H9 (cell line): ENCODE measurements around the gene GRID1. TPM values are rescaled to one million over a fixed set of nuclear protein-coding genes. Genes with fewer than 3 reads are reported as not detected.

ENCODE experiments used
- DNase-seq: peaks from one replicate; pipeline ENCODE4 v3.0.0-alpha.2; 2017
- H2AFZ ChIP-seq: one replicate; pipeline ENCODE4 v1.6.1; 2013; ENCODE audit warnings: mild to moderate bottlenecking, low read length, control low read depth, moderate library complexity
- H2AK5ac ChIP-seq: 2 replicates; pipeline ENCODE4 v1.6.1; 2013; ENCODE audit warnings: low read length, control low read depth, mixed read lengths; ENCODE audit not compliant: insufficient read length
- H2BK120ac ChIP-seq: one replicate; pipeline ENCODE4 v1.6.1; 2013; ENCODE audit warnings: low read depth, mild to moderate bottlenecking, low read length, control low read depth, inconsistent platforms; ENCODE audit not compliant: poor library complexity, severe bottlenecking
- H2BK12ac ChIP-seq: 2 replicates; pipeline ENCODE4 v1.6.1; 2013; ENCODE audit warnings: low read length, control low read depth, mixed read lengths, low read depth; ENCODE audit not compliant: insufficient read length
- H2BK15ac ChIP-seq: 2 replicates; pipeline ENCODE4 v1.6.1; 2013; ENCODE audit warnings: low read depth, low read length, control low read depth
- H2BK20ac ChIP-seq: one replicate; pipeline ENCODE4 v1.6.1; 2013; ENCODE audit warnings: low read depth, mild to moderate bottlenecking, low read length, control low read depth, inconsistent platforms; ENCODE audit not compliant: poor library complexity, severe bottlenecking
- H2BK5ac ChIP-seq: 2 replicates; pipeline ENCODE4 v1.6.1; 2013; ENCODE audit warnings: low read length, control low read depth, mixed read lengths; ENCODE audit not compliant: insufficient read length
- H3K14ac ChIP-seq: 2 replicates; pipeline ENCODE4 v1.6.1; 2013; ENCODE audit warnings: low read length, control low read depth; ENCODE audit not compliant: insufficient read depth
- H3K18ac ChIP-seq: 2 replicates; pipeline ENCODE4 v1.6.1; 2013; ENCODE audit warnings: low read depth, mild to moderate bottlenecking, mixed read lengths, low read length, control low read depth; ENCODE audit not compliant: insufficient read length
- H3K23ac ChIP-seq: 2 replicates; pipeline ENCODE4 v1.6.1; 2013; ENCODE audit warnings: low read length, control low read depth, mixed read lengths, low read depth; ENCODE audit not compliant: insufficient read length
- H3K23me2 ChIP-seq: 2 replicates; pipeline ENCODE4 v1.6.1; 2013; ENCODE audit warnings: low read depth, mild to moderate bottlenecking, mixed read lengths, low read length, control low read depth; ENCODE audit not compliant: insufficient read length, poor library complexity, severe bottlenecking
- H3K27ac ChIP-seq: 2 replicates; pipeline ENCODE4 v1.5.1; 2013; ENCODE audit warnings: low read length, control low read depth, mixed read lengths, low read depth; ENCODE audit not compliant: insufficient read length
- H3K27me3 ChIP-seq: 2 replicates; pipeline ENCODE4 v1.6.1; 2013; ENCODE audit warnings: low read length, control low read depth, inconsistent platforms; ENCODE audit not compliant: insufficient read depth
- H3K4ac ChIP-seq: 2 replicates; pipeline ENCODE4 v1.6.1; 2013; ENCODE audit warnings: low read depth, mild to moderate bottlenecking, control low read depth, inconsistent platforms, low read length, moderate library complexity
- H3K4me1 ChIP-seq: 2 replicates; pipeline ENCODE4 v1.6.1; 2013; ENCODE audit warnings: low read length, control low read depth, inconsistent platforms; ENCODE audit not compliant: insufficient read depth
- H3K4me2 ChIP-seq: 2 replicates; pipeline ENCODE4 v1.6.1; 2013; ENCODE audit warnings: low read length, control low read depth, mixed read lengths; ENCODE audit not compliant: insufficient read length, insufficient read depth
- H3K56ac ChIP-seq: 2 replicates; pipeline ENCODE4 v1.6.1; 2013; ENCODE audit warnings: low read depth, mild to moderate bottlenecking, mixed read lengths, low read length, control low read depth; ENCODE audit not compliant: insufficient read length
- H3K79me1 ChIP-seq: 2 replicates; pipeline ENCODE4 v1.6.1; 2013; ENCODE audit warnings: low read depth, mild to moderate bottlenecking, moderate library complexity, low read length, control low read depth, inconsistent platforms; ENCODE audit not compliant: insufficient read depth, poor library complexity, severe bottlenecking
- H3K79me2 ChIP-seq: 2 replicates; pipeline ENCODE4 v1.6.1; 2013; ENCODE audit warnings: low read length, control low read depth, inconsistent platforms; ENCODE audit not compliant: insufficient read depth
- H3K9ac ChIP-seq: 2 replicates; pipeline ENCODE4 v1.6.1; 2013; ENCODE audit warnings: low read length, control low read depth, mixed read lengths; ENCODE audit not compliant: insufficient read length; ENCODE audit errors: extremely low read depth
- H3K9me3 ChIP-seq: one replicate; pipeline ENCODE4 v1.6.1; 2013; ENCODE audit warnings: low read depth, low read length, inconsistent platforms; ENCODE audit not compliant: control insufficient read depth
- H3T11ph ChIP-seq: one replicate; pipeline ENCODE4 v1.6.1; 2013; ENCODE audit warnings: mild to moderate bottlenecking, low read length, control low read depth, inconsistent platforms
- H4K20me1 ChIP-seq: one replicate; pipeline ENCODE4 v1.6.1; 2013; ENCODE audit not compliant: control insufficient read depth, insufficient read length, insufficient read depth
- H4K5ac ChIP-seq: 2 replicates; pipeline ENCODE4 v1.6.1; 2013; ENCODE audit warnings: low read depth, mild to moderate bottlenecking, mixed read lengths, low read length, control low read depth; ENCODE audit not compliant: insufficient read length
- H4K8ac ChIP-seq: replicated peaks from 2 replicates; pipeline ENCODE4 v1.6.1; 2013; ENCODE audit warnings: low read length, control low read depth, mixed read lengths, low read depth; ENCODE audit not compliant: insufficient read length
- H4K91ac ChIP-seq: 2 replicates; pipeline ENCODE4 v1.6.1; 2013; ENCODE audit warnings: low read depth, mild to moderate bottlenecking, moderate library complexity, mixed read lengths, low read length, control low read depth; ENCODE audit not compliant: insufficient read length
- H3K27ac Mint-ChIP-seq, 3 experiments: 2 replicates in 2 of 3; 3 replicates in 1 of 3; pipeline ENCODE4 v1.8.0; 2020 to 2021; ENCODE audit warnings: mixed read lengths in 3 of 3, mild to moderate bottlenecking in 1 of 3, moderate library complexity in 1 of 3
- H3K27me3 Mint-ChIP-seq: 2 replicates; pipeline ENCODE4 v1.8.0; 2021; ENCODE audit warnings: low read depth, mild to moderate bottlenecking, moderate library complexity, mixed read lengths
- H3K36me3 Mint-ChIP-seq, 3 experiments: 2 replicates in 2 of 3; 3 replicates in 1 of 3; pipeline ENCODE4 v1.8.0; 2020 to 2021; ENCODE audit warnings: low read depth in 3 of 3, mixed read lengths in 3 of 3; ENCODE audit not compliant: insufficient read depth in 1 of 3
- H3K4me1 Mint-ChIP-seq, 2 experiments: 2 replicates each; pipeline ENCODE4 v1.8.0; 2020; ENCODE audit warnings: mixed read lengths in 2 of 2
- H3K4me3 Mint-ChIP-seq, 2 experiments: 2 replicates in 1 of 2; 3 replicates in 1 of 2; pipeline ENCODE4 v1.8.0; 2020 to 2021; ENCODE audit warnings: mild to moderate bottlenecking in 2 of 2, mixed read lengths in 2 of 2, moderate library complexity in 1 of 2
- H3K9me3 Mint-ChIP-seq, 2 experiments: 2 replicates in 1 of 2; 3 replicates in 1 of 2; pipeline ENCODE4 v1.8.0; 2020; ENCODE audit warnings: mild to moderate bottlenecking in 2 of 2, mixed read lengths in 2 of 2, moderate library complexity in 1 of 2
- CTCF ChIP-seq: fragments of 200-600 bp; sonication (generic); conservative IDR thresholded peaks from 3 replicates; pipeline ENCODE4 v1.8.0; 2021; ENCODE audit warnings: antibody characterized with exemption, mild to moderate bottlenecking
- WGBS: extraction: QIAGEN DNeasy Blood & Tissue Kit; methylation state at CpG from one replicate; pipeline ENCODE4 v1.1.7; 2013; ENCODE audit warnings: missing lambda C conversion rate, low lambda C conversion rate, mixed read lengths; ENCODE audit not compliant: insufficient read length; ENCODE audit errors: extremely low coverage; 5-methylcytosine and 5-hydroxymethylcytosine counted together
- total RNA-seq: library from RNA; stranded (reverse); gene quantifications from 2 replicates; pipeline ENCODE4 v1.2.1, GENCODE V29; 2021

Gene GRID1
- total RNA-seq, 1 experiment from 2014 or later = 0.35 TPM

- Histone ChIP-seq H4K8ac (no peak overlapping the region), H2BK12ac (no peak overlapping the region), H3K79me1 (no peaks in the 10 kb centered on the region), H3K79me2 (no peaks in the 10 kb centered on the region), H3T11ph (no peak overlapping the region), H3K4me1 (no peaks in the 10 kb centered on the region), H3K9me3 (no peaks in the 10 kb centered on the region), H2AFZ (no peak overlapping the region), H3K9ac (no peak overlapping the region), H3K4ac (no peak overlapping the region), H3K14ac (no peak overlapping the region), H2BK15ac (no peak overlapping the region), H2BK20ac (no peak overlapping the region), H3K18ac (no peak overlapping the region), H3K4me2 (no peak overlapping the region), H3K23ac (no peak overlapping the region), H3K27me3 (no peaks in the 10 kb centered on the region; the same call in 1 of the 2 replicates), H4K5ac (no peak overlapping the region), H3K23me2 (no peaks in the 10 kb centered on the region), H3K56ac (no peak overlapping the region), H2AK5ac (no peak overlapping the region), H2BK5ac (no peak overlapping the region), H4K91ac (no peak overlapping the region), H3K27ac (no peak overlapping the region), H2BK120ac (no peak overlapping the region), H4K20me1 (no peaks in the 10 kb centered on the region)
- Mint-ChIP-seq H3K27ac (no peak overlapping the region; a peak in 3 of 7 replicates), H3K4me1 (peaks cover 20 to 25% of the 10 kb centered on the region in 2 experiments), H3K27me3 (no peaks in the 10 kb centered on the region; the same call in 1 of the 2 replicates), H3K36me3 (no peaks in the 10 kb centered on the region), H3K4me3 (no peak overlapping the region), H3K9me3 (peaks cover 0 to 2% of the 10 kb centered on the region in 2 experiments; a peak in 1 of 5 replicates)
- WGBS = no CpG with 5 or more reads among the region's 7 CpGs
- no peak for DNase-seq
- TF ChIP-seq CTCF = no peak
Measured at GRCh38 chr10:85863301-85864172, 503.1 kb downstream of the GRID1 start.
